NT2/D1 (cell line): ENCODE data around the gene CDH4.

Source experiments
- SUZ12 ChIP-seq: IDR thresholded peaks from 2 replicates; pipeline ENCODE4 v1.6.1; 2011; ENCODE audit not compliant: insufficient read length, insufficient read depth; ENCODE audit errors: extremely low read depth
- ZNF274 ChIP-seq: IDR thresholded peaks from 2 replicates; pipeline ENCODE4 v1.6.1; 2011; ENCODE audit warnings: mild to moderate bottlenecking, low read depth, low read length

DNA sequence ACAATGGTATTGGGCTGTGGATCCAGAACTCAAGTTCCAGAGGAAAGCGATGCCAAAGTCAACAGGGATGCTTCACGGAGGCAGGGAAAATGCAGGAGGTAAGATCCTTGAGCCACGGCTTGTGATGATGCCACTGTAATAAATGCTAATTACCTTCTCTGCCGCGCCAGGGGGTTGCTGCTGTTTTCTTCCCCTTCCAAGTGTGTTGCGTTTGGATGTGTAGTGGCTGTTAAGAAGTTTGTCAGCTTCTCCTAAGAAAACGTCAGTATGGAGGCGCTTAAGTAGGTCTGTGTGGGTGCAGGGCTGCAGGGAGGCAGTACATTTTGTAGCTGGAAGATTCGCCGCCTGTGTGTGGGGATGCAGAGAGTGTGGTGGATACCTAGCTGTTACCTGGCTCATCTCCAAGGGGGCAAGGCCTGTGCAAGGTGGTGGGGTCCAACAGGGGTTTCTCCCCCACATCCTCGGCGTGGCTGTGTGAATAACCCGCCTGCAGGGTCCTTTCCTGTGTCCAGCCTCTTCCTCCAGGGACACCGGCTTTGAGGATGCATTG lies 318.7 kb downstream of the CDH4 start:
- no peak for TF ChIP-seq SUZ12
- no peak for TF ChIP-seq ZNF274
